Dedifferentiated amniotic fluid mesenchymal stem cell (primary cell): ENCODE measurements around the gene CEACAM8.
A peak's percentile ranks its signal among the peaks of the same experiment; 100 is the strongest.
"Not testable (repeated sequence)": the region's sequence is repeated elsewhere in the genome, so short reads cannot be mapped to it uniquely, and the experiment has no call there.

Experiments used
- DNase-seq: peaks from one replicate; pipeline ENCODE4 v3.0.0-alpha.2; 2016; ENCODE audit errors: extremely low spot score

CEACAM8 gene

GRCh38 chr19:42573642-42574041 is 21.1 kb downstream of the CEACAM8 start:
- DNase-seq, result no peak

GRCh38 chr19:42571116-42571515 is 23.6 kb downstream of the CEACAM8 start:
- DNase-seq, result no peak

DNA sequence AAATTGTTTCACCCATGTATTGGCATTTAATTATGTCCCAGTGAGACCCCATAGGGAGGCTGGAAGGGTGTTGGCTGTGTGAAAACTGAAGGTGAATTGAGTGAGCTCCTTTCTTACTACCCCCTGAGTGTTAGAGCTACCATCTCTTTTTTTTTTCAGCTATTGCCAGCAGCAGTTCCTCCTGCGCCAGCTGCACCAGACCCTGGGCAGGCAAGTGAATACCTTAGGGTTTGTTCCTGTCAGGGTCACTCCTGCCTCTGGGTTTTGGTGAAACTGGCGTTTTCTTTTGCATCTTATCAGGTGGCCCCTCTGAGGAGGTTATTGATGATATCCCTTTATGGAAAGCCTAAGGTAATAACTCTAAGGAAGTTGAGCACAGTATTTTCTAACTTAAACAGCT is 25.5 kb downstream of the CEACAM8 start:
- no peak for DNase-seq

DNA sequence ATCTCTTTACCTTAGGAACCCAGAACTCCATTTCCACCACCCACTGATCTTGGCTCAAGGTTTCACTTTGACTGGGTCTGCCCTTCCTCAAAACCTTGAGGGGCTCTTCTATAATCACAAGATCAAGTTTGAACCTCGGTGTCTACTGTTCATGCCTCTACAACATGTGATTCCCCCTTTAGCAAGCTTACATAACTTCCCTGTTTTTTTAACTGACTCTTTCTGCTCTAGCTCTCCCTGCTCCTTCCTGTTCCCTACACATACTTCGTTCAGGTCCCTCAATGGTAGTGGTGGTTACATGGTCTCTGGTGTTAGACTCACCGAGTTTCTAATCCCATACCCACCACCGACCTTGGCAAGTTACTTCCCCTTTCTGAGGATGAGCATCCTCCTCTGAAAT is 26.7 kb downstream of the CEACAM8 start:
- no peak for DNase-seq

DNA sequence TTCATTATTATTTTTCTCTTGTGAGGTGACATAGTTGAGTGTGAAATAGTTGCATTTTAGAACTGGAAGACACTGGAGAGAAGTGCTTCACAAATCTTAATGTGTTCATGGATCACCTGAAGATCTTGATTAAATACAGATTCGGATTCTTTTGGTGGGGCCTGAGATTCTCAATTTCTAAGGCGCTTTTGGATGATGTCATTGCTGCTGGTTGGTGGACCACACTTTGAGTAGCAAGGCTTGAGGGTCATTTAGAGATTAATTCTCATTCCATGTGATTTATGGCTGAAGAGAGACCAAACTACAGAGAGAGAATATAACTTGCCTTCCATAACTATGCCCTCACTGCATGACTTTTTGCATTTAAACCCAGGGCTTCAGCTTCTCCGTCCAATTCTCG is 27.2 kb downstream of the CEACAM8 start:
- DNase-seq, result no peak

GRCh38 chr19:42563352-42564210 is 31.1 kb downstream of the CEACAM8 start:
- DNase-seq, result peak; percentile 42

DNA sequence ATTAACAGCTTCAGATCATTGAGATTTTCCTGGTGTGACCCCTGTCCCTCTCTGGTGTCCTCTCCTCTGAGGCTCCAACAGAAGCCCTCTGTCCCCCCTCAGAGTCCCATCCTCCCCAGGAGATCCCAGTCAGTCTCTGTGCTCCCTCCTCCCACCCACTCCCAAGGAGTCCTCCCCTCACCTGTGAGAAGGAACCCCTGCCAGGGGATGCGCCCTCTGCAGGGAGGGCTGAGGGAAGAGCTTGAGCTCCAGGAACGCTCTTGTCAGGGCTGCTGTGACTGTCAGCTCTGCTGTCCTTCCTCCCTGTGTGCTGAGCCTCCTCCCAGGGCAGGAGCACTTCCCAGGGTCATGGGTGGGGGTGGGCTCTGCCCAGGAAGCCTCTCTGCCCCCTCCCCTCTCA is 33.2 kb downstream of the CEACAM8 start:
- DNase-seq, result no peak

DNA sequence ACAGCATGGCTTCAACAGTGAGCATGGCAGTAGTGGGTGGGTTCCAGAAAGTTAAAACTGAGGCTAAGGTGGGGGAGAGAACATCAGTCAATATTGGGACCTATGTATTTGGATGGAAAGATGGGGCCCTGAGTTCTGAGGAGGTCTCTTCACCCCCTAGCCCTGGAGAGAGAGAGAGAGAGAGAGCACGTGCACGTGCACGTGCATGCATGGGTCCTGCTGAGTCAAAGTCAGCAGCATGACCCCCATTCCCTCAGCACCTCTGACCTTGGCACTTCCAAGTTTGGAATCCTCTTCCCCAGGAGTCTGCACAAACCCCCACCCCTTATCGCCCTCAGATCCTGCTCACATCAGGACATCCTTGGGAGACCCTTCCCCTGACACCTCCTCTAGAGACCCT is 34.0 kb downstream of the CEACAM8 start:
- DNase-seq, result no peak

DNA sequence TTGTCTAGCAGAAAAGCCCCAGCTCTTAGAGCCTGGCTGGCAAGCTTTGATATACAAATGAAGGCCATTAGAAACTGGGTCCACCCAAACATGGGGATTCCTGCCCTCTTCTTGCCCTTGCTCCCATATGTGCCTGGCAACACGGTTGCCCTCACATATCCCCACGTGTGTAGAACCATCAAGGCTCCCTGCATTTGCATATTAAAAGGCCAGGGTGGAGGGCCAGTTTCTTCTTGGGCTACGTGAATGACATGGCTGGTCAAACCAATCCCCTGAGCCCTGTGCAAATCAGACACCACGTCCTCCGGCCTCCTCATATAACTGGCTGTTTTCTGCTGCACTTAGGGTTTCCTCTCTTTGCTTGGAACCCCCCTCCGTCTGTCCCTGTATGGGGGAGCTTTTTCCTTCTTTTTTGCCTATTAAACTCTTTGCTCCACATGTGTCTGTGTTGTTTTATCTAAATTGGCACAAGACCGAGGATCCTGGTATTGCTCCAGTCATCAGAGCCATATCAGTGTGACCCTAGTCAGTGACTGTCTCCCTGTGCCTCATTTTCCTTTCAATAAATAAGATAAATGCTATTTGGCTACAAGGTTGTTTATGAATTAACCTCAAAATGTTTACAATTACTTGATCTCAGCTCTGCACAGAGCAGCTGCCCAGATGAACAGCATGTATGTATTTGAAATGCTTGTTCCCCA is 36.1 kb downstream of the CEACAM8 start:
- no peak for DNase-seq

GRCh38 chr19:42557386-42557871 is 37.3 kb downstream of the CEACAM8 start:
- not testable (repeated sequence) for DNase-seq

DNA sequence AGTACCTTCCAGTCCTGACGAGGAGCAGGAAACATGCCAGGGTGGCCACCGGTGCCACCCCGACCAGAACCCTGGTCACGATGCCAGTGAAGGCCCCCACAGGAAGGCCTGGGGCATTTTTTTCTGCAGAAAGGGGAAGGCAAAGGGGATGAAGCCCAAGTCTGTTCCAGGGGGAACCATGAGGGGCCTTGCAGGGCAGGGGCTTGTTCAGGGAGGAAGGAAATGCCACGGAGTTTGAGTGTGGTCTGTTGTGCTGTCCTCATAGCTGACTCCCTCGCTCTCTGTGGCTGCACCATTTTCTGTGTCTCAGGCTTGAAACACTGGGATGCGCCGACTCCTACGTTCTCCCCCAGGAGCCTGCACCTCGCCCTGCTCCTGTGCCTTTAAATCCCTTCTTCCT is 38.9 kb downstream of the CEACAM8 start:
- no peak for DNase-seq

GRCh38 chr19:42555317-42555716 is 39.4 kb downstream of the CEACAM8 start:
- DNase-seq, result no peak

- DNase-seq, result no peak
These were observed 40.6 kb downstream of the CEACAM8 start for GRCh38 chr19:42554046-42554575.

DNA sequence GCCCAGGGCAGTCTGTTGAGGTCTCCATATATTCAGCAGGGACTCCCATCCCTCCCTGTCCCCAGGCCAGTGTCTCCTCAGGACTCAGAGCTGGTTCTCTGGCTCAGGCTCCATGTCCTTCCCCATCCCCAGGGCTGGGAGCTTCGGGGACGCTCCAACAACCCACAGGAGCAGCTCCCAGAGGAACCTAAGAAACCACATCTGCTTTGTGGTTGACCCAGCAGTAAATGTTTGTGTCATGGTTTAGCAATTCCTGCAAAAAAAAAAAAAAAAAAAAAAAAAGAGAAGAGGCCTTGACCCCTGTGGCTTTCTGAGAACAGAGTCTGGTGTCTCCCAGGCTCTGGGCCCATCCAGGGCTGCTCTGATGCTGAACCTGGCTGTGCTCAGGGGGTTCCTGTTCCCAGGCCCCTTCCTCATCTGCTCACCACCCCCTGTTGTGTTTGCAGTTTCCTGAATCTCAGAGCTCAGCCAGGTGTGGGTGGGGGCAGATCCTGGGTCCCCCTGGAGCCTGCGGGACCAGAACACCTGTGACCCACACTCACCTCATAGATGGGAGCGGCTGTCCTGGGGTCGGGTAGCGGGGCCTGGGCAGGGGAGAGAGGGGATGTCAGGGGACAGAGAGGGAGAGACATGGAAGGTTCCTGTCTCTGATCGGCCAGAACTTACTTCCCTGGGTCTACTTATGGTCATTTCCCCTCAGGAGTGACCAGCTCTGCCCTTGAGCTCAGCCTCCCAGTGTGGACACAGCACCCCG is 41.3 kb downstream of the CEACAM8 start:
- peak; percentile 16 for DNase-seq

DNA sequence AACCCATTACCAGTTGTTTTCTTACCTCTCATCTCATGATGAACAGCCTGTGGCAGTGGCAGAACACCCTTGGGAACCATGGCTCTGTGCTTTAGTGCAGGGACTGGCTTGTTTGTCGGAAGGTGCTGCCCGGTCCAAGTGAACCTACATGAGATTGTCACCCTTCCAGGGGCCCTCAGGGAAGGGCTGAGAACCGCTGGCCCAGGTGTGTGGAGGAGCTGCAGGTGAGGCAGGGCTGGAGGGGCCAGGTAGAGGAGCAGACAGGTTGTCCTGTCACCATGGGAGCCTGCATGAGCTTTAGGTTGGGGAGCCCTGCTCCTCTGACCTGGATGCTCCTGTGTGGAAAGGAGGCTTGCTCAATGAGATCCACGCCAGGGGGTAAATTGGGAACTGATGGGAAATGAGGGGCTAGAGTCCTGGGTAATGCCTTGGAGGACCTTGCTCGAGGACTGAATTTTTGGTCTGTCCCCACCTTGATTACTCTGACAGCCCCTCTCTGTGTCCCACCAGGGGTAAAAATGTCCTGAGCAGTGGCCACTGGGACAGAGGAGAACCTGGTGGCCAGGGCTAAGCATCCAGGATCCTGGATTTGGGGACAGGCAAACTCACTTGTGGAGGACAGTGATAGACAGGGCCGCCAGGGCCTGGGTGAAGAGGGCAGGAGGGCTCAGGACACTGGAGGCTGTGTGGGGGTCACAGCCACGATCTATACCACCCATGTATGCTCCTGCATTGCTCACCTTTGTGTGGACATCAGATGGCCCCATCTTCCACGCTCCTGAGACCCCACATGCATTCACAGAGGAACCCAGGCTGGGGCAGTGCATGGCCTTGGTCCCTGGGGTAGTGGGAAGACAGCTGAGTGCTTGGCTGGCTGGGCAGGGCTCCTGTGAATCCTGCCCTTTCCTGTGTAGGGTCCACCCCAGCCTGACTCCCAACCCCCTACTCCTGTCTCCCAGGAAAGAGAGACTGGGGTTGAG is 42.3 kb downstream of the CEACAM8 start:
- no peak for DNase-seq

DNA sequence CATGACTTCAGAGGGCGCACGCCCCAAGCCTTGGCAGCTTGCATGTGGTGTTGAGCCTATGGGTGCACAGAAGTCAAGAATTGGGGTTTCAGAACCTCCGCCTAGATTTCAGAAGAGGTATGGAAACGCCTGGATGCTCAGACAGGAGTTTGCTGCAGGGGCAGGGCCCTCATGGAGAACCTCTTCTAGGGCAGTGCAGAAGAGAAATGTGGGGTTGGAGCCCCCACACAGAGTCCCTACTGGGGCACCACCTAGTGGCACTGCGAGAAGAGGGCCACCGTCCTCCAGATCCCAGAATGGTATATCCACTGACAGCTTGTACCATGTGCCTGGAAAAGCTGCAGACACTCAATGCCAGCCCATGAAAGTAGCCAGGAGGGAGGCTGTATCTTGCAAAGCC is 44.2 kb downstream of the CEACAM8 start:
- DNase-seq, result not testable (repeated sequence)

DNA sequence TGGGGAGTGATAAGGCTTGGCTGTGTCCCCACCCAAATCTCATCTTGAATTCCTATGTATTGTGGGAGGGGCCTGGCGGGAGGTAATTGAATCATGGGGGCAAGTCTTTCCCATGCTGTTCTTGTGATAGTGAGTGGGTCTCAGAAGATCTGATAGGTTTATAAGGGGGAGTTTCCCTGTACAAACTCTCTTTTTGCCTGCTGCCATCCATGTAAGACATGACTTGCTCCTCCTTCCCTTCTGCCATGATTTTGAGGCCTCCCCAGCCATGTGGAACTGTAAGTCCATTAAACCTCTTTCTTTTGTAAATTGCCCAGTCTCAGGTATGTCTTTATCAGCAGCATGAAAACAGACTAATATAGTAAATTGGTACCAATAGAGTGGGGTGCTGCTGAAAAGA is 45.7 kb downstream of the CEACAM8 start:
- not testable (repeated sequence) for DNase-seq

DNA sequence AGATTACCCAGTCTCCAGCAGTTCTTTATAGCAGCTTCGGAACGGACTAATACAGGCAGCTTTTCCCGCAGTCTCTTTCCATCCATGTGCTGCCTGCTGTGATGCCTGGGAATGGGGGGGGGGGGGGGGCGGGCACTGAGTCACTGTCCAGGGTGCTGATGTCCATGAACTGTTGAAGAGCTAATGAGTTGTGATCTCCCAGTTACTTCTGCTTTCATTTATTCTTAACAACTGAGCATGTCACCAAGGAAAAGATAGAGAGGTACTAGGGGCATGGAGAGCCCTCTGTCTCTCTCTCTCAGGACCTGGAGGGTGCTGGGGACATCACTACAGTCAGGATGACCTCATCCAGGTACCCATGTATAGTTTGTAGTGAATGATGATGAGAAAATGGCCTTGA is 46.2 kb downstream of the CEACAM8 start:
- DNase-seq, result no peak

DNA sequence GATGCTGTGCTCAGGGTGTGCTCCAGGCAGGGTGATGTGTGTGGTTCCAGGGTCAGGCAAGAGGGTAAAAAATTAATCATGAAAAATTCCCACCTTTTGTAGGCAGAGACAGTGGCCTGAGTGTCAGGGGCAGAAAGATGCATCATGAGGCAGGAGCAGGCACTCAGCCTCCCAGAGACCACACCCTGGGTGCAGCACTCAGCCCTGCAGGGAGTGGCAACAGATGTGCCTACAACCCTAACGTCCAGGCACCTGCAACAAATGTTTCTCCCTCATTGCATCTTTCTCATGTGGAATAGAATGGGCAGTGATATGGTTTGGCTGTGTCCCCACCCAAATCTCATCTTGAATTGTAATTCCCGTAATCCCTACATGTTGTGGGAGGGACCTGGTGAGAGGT is 46.8 kb downstream of the CEACAM8 start:
- no peak for DNase-seq

- DNase-seq, result no peak
These were observed 47.8 kb downstream of the CEACAM8 start for GRCh38 chr19:42546831-42547500.
